Heart left ventricle (tissue), 16 donors: ENCODE results near the gene MYH14. TPM values are rescaled to one million over a fixed set of nuclear protein-coding genes. Genes with fewer than 3 reads are reported as not detected.

ENCODE experiments used
- ATAC-seq, 4 donors: fragments of 200-7000 bp; cut with Tn5 transposase; one replicate each; pipeline ENCODE4 v1.9.1; 2020 to 2022; ENCODE audit warnings: moderate library complexity in 4 of 4, mild to moderate bottlenecking in 3 of 4, moderate number of reproducible peaks in 1 of 4
- DNase-seq, 5 donors: peaks; one replicate each; pipeline ENCODE4 v3.0.0-alpha.2; 2020
- H3K27ac ChIP-seq, 12 donors: fragments of 200-600 bp; sonication (generic) in 4 of 12; one replicate each; pipeline versions ENCODE4 v1.5.0 to v1.8.0; 2016 to 2022; ENCODE audit warnings: mild to moderate bottlenecking in 2 of 12
- H3K27me3 ChIP-seq, 9 donors: fragments of 200-600 bp; sonication (generic) in 2 of 9; one replicate each; pipeline versions ENCODE4 v1.5.1 to v1.8.0; 2016 to 2022; ENCODE audit warnings: mild to moderate bottlenecking in 3 of 9
- H3K36me3 ChIP-seq, 9 donors: fragments of 200-600 bp; sonication (generic) in 2 of 9; one replicate each; pipeline versions ENCODE4 v1.5.0 to v1.8.0; 2018 to 2022; ENCODE audit warnings: mild to moderate bottlenecking in 2 of 9
- H3K4me1 ChIP-seq, 12 donors: fragments of 200-600 bp; sonication (generic) in 4 of 12; one replicate each; pipeline versions ENCODE4 v1.5.0 to v1.8.0; 2016 to 2022; ENCODE audit warnings: mild to moderate bottlenecking in 3 of 12
- H3K4me3 ChIP-seq, 12 donors: fragments of 200-600 bp; sonication (generic) in 4 of 12; one replicate each; pipeline versions ENCODE4 v1.5.0 to v1.8.0; 2017 to 2022; ENCODE audit warnings: mild to moderate bottlenecking in 9 of 12, moderate library complexity in 4 of 12
- H3K9me3 ChIP-seq, 12 donors: fragments of 200-600 bp; sonication (generic) in 4 of 12; one replicate each; pipeline versions ENCODE4 v1.5.0 to v1.8.0; 2016 to 2022; ENCODE audit warnings: mild to moderate bottlenecking in 1 of 12
- POLR2A ChIP-seq, 2 donors: fragments of 450-650 bp; IDR thresholded peaks; one replicate each; pipeline ENCODE4 v1.6.1; 2017; ENCODE audit warnings: antibody characterized with exemption in 2 of 2, mild to moderate bottlenecking in 2 of 2, moderate library complexity in 2 of 2
- WGBS, 4 donors: extraction: QIAGEN DNeasy Blood & Tissue Kit in 2 of 4; methylation state at CpG; one replicate each; pipeline versions ENCODE4 v1.1.5 to v1.1.7; 2013 to 2018; 5-methylcytosine and 5-hydroxymethylcytosine counted together
- intact Hi-C, 10 donors: fragments of 100-400 bp; cut with DNase I; formaldehyde crosslinking; loops; one replicate each; pipeline versions ENCODE4 v1.11.1 to v1.14.2; 2022
- polyA plus RNA-seq, 2 donors: library from polyadenylated mRNA; stranded (reverse); fragments of 200-250 nt; gene quantifications; one replicate each; pipeline ENCODE4 v1.2.3, GENCODE V29; 2013
- total RNA-seq, 9 donors: library from RNA; depleted of rRNA in 2 of 9; stranded (reverse); fragments of >200 nt in 2 of 9; fragmentation: NEBNext Ultra II Directional in 3 of 9; extraction: Animal tissue kit (Norgen Biotek cat#: 25700) in 3 of 9; gene quantifications; one replicate each; pipeline versions ENCODE4 v1.1.0 to v1.2.4, GENCODE V29; 2016 to 2023
- TF ChIP-seq, protein P1 (sequence below), 12 donors: fragments of 200-600 bp; sonication (generic) in 4 of 12; IDR thresholded peaks; one replicate each; pipeline versions ENCODE4 v1.5.0 to v1.8.0; 2018 to 2022; ENCODE audit warnings: antibody characterized with exemption in 12 of 12, mild to moderate bottlenecking in 5 of 12
- donor health status: ischemic (EF 13 %, LVEDD 7.1; RV severe dilation, severe dysfunction).
- donor health status: healthy with polysubstance abuse.
- donor health status: DM: no; HTN: yes; CAD: no.
- donor health status: DM: no; HTN: no; CAD: no.
- donor health status: ischemic (EF 25% LVEDD 6.9; RV normal size, moderate dysfunction).
- donor health status: ischemic (EF 25% LVEDD 5.7; RV mildly dilated, moderate dysfunction).
- donor health status: healthy.
- donor health status: DM: yes; HTN: yes; CAD: no.
- donor health status: ischemic (EF 35%, LVEDD 5.7; RV mildly dilated, moderate dysfunction).
- donor health status: nonischemic (EF 11% LVEDD 7.7; RV severe dilation, severe dysfunction).
- donor health status: DM: yes; HTN: yes; CAD: no.
- donor health status: PGD.
- donor health status: ischemic (EF 29% LVEDD 5.4; RV normal size, mild dysfunction).
- donor health status: nonischemic (EF 23%, LVEDD 6.1; RV moderate dilation, normal function).

MYH14 gene
- total and polyA plus RNA-seq, 11 donors, result 45.8 to 132 (median 90.5) TPM

DNA sequence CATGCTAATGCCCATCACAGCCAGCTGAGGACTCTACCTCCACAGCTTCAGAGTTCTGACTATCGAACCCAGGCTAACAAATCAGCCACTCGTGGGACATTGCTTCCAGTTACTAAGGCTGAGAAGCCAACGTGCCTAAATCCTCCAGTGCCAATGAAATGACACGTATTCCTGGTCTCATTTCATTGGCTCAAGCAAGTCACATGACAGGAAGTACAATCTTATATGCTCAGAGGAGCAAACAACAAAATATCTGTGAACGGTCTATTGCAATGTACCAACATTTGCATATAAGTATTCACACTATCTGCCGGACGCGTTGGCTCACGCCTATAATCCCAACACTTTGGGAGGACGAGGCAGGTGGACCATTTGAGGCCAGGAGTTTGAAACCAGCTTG lies 27.5 kb upstream of the MYH14 start:
- no peak for DNase-seq
- peaks cover 0 to 4% (median 0%) of the 10 kb centered on the region in 12 donors for H3K9me3 ChIP-seq
- H3K36me3 ChIP-seq, result no peaks in the 10 kb centered on the region
- 76 to 86% (median 82%) methylated on average over 10 of the region's 10 CpGs for WGBS, 4 donors
- TF ChIP-seq, protein P1, sequence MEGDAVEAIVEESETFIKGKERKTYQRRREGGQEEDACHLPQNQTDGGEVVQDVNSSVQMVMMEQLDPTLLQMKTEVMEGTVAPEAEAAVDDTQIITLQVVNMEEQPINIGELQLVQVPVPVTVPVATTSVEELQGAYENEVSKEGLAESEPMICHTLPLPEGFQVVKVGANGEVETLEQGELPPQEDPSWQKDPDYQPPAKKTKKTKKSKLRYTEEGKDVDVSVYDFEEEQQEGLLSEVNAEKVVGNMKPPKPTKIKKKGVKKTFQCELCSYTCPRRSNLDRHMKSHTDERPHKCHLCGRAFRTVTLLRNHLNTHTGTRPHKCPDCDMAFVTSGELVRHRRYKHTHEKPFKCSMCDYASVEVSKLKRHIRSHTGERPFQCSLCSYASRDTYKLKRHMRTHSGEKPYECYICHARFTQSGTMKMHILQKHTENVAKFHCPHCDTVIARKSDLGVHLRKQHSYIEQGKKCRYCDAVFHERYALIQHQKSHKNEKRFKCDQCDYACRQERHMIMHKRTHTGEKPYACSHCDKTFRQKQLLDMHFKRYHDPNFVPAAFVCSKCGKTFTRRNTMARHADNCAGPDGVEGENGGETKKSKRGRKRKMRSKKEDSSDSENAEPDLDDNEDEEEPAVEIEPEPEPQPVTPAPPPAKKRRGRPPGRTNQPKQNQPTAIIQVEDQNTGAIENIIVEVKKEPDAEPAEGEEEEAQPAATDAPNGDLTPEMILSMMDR (IDR thresholded peaks at IDR 0.05), result no peak
- TF ChIP-seq POLR2A (IDR thresholded peaks at IDR 0.05), result no peak
- ATAC-seq, result no peak
- no peak overlapping the region for H3K4me3 ChIP-seq
- no peaks in the 10 kb centered on the region for H3K4me1 ChIP-seq
- H3K27ac ChIP-seq, result no peak overlapping the region
- no peaks in the 10 kb centered on the region for H3K27me3 ChIP-seq
- intact Hi-C loops, result no loop called here

DNA sequence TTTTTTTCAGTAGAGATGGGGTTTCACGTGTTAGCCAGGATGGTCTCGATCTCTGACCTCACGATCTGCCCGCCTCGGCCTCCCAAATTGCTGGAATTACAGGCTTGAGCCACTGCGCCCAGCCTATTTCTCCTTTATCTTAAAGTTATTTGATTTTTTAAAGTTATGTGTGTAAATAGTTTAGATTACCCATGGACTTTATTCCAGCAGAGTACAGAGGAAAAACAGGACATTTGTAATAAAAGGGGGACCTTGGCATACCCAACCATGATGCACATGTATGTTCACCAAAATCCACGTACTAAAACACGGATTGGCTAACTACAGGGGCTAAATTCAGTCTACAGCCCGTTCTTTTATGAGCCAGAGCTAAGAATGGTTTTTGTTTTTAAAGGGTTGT lies 26.6 kb upstream of the MYH14 start:
- 86 to 89% (median 87%) methylated on average over 9 of the region's 9 CpGs for WGBS, 4 donors
- TF ChIP-seq, protein P1 (IDR thresholded peaks at IDR 0.05), result no peak
- TF ChIP-seq POLR2A (IDR thresholded peaks at IDR 0.05), result no peak
- no peak overlapping the region for H3K27ac ChIP-seq
- H3K36me3 ChIP-seq, result no peaks in the 10 kb centered on the region
- H3K4me3 ChIP-seq, result no peak overlapping the region
- no peaks in the 10 kb centered on the region for H3K4me1 ChIP-seq
- H3K27me3 ChIP-seq, result no peaks in the 10 kb centered on the region
- DNase-seq (no peak), ATAC-seq (no peak)
- H3K9me3 ChIP-seq, result peaks cover 0 to 4% (median 0%) of the 10 kb centered on the region in 12 donors
- intact Hi-C loops, result no loop called here

DNA sequence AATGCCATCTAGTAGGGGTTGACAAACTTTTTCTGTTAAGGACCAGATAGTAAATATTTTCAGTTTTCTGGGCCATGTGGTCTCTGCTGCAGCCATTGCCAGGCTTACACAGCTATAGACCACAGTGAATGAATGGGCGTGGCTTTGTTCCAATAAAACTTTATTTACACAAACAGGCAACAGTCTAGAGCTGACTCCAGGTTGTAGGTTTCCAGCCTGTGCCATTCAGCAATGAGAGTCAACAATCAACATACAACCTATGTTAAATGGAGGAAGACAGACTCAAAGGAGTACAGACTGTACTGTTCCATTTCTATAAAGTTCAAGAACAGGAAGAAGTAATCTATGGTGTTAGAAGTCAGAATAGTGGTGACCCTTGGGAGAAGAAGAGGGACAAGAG lies 25.1 kb upstream of the MYH14 start:
- Histone ChIP-seq H3K4me3 (no peak overlapping the region), H3K27me3 (no peaks in the 10 kb centered on the region), H3K36me3 (no peaks in the 10 kb centered on the region), H3K27ac (no peak overlapping the region), H3K9me3 (peaks cover 0 to 4% (median 0%) of the 10 kb centered on the region in 12 donors), H3K4me1 (no peaks in the 10 kb centered on the region)
- ATAC-seq, result no peak
- TF ChIP-seq POLR2A (IDR thresholded peaks at IDR 0.05), result no peak
- TF ChIP-seq, protein P1 (IDR thresholded peaks at IDR 0.05), result no peak
- WGBS, 4 donors, result 44 to 79% (median 61%) methylated on average over 1 of the region's 1 CpG
- intact Hi-C loops, result no loop called here
- DNase-seq, result no peak

DNA sequence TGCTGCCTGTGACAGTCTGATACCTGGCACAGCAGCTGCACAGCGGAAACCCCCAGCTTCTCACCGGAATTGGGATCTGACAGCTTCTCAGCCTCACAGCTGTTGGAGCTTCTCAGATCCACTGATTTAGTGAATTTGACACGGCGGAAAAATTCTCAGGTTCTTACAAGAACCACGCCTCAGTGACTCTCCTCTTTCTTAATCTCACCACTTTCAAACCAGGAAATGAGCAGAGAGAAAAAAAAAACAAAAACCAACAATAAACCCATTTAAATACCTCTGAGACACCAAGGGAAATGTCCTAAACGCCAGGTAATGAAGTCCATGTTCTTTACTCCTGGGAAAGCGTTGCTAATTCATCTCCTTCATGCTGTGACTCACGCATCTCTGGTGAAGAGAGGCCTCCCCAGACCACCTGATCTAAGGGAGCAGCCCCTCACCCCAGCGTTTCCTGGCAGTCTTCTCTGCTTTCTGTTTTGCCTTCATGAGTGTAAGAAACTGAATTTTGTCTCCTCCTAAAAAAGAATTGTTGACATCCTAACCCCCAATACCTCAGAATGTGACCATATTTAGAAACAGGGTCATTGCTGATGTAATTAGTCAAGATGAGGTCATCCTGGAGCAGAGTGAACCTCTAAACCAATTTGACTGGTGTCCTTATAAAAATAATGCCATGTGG lies 24.4 kb upstream of the MYH14 start:
- WGBS, 4 donors, result 57 to 70% (median 63%) methylated on average over 9 of the region's 9 CpGs
- TF ChIP-seq, protein P1 (IDR thresholded peaks at IDR 0.05), result no peak
- TF ChIP-seq POLR2A (IDR thresholded peaks at IDR 0.05), result no peak
- no peaks in the 10 kb centered on the region for H3K36me3 ChIP-seq
- DNase-seq, result no peak
- H3K27me3 ChIP-seq, result no peaks in the 10 kb centered on the region
- intact Hi-C loops, result no loop called here
- no peak for ATAC-seq
- no peaks in the 10 kb centered on the region for H3K4me1 ChIP-seq
- H3K4me3 ChIP-seq, result no peak overlapping the region
- peaks cover 0 to 4% (median 0%) of the 10 kb centered on the region in 12 donors for H3K9me3 ChIP-seq
- no peak overlapping the region for H3K27ac ChIP-seq
